Loucy (cell line): Measurements from ENCODE around the gene AZI2.

Source experiments
- H2AFZ ChIP-seq: fragments of 200-600 bp; sonication (generic); 2 replicates; pipeline ENCODE4 v1.6.0; 2016; ENCODE audit warnings: antibody characterized with exemption, mild to moderate bottlenecking, low read length, moderate library complexity
- H3F3A ChIP-seq: fragments of 200-600 bp; 2 replicates; pipeline ENCODE4 v1.6.0; 2016; ENCODE audit warnings: antibody characterized with exemption, low read depth, mild to moderate bottlenecking
- H3K27me3 ChIP-seq: fragments of 200-600 bp; sonication (generic); 2 replicates; pipeline ENCODE4 v1.6.1; 2014; ENCODE audit warnings: low read length, mild to moderate bottlenecking; ENCODE audit not compliant: insufficient read depth, poor library complexity, severe bottlenecking
- H3K36me3 ChIP-seq: fragments of 200-600 bp; sonication (generic); 2 replicates; pipeline ENCODE4 v1.6.1; 2016; ENCODE audit warnings: low read length; ENCODE audit not compliant: insufficient read depth
- H3K4me1 ChIP-seq: fragments of 200-600 bp; sonication (generic); 2 replicates; pipeline ENCODE4 v1.5.1; 2014; ENCODE audit warnings: low read length, mild to moderate bottlenecking; ENCODE audit not compliant: insufficient read depth, poor library complexity, severe bottlenecking
- H3K4me2 ChIP-seq: fragments of 200-600 bp; sonication (generic); 2 replicates; pipeline ENCODE4 v1.6.0; 2014; ENCODE audit warnings: antibody characterized with exemption, low read length, low read depth, mild to moderate bottlenecking; ENCODE audit not compliant: poor library complexity, severe bottlenecking
- H3K4me3 ChIP-seq: fragments of 200-600 bp; sonication (generic); 2 replicates; pipeline ENCODE4 v1.5.1; 2014; ENCODE audit warnings: low read length, mild to moderate bottlenecking, mixed read lengths; ENCODE audit not compliant: poor library complexity, severe bottlenecking
- H3K79me2 ChIP-seq: fragments of 200-600 bp; sonication (generic); 2 replicates; pipeline ENCODE4 v1.6.1; 2014; ENCODE audit warnings: low read length; ENCODE audit not compliant: insufficient read depth
- H3K9ac ChIP-seq: fragments of 200-600 bp; sonication (generic); 2 replicates; pipeline ENCODE4 v1.6.0; 2014; ENCODE audit warnings: mild to moderate bottlenecking, low read depth, low read length, moderate library complexity; ENCODE audit not compliant: poor library complexity, severe bottlenecking
- H3K9me2 ChIP-seq: fragments of 200-600 bp; sonication (generic); replicated peaks from 2 replicates; pipeline ENCODE4 v1.6.1; 2016; ENCODE audit warnings: low read depth, low read length, mixed read lengths
- H3K9me3 ChIP-seq: fragments of 200-600 bp; sonication (generic); 2 replicates; pipeline ENCODE4 v1.6.1; 2014; ENCODE audit warnings: mild to moderate bottlenecking, antibody characterized with exemption, low read length, low read depth; ENCODE audit not compliant: insufficient read depth
- H4K20me1 ChIP-seq: fragments of 200-600 bp; sonication (generic); 2 replicates; pipeline ENCODE4 v1.6.0; 2014; ENCODE audit warnings: antibody characterized with exemption, low read length, mild to moderate bottlenecking; ENCODE audit not compliant: insufficient read depth, poor library complexity, severe bottlenecking
- CTCF ChIP-seq: fragments of 200-600 bp; sonication (generic); conservative IDR thresholded peaks from 2 replicates; pipeline ENCODE4 v1.5.1; 2014; ENCODE audit warnings: mild to moderate bottlenecking, antibody characterized with exemption, low read length
- EZH2phosphoT487 ChIP-seq: fragments of 200-600 bp; IDR thresholded peaks from 2 replicates; pipeline ENCODE4 v1.6.1; 2018; ENCODE audit warnings: antibody characterized with exemption, mild to moderate bottlenecking, moderate library complexity, borderline replicate concordance

AZI2 gene

GRCh38 chr3:28320981-28321380 lies 27.6 kb downstream of the AZI2 start:
- Histone ChIP-seq H3K4me1 (peaks cover 22% of the 10 kb centered on the region), H3K9ac (no peak overlapping the region), H2AFZ (no peak overlapping the region), H3K79me2 (no peaks in the 10 kb centered on the region), H3K9me2 (no peaks in the 10 kb centered on the region), H3K36me3 (peaks cover 20% of the 10 kb centered on the region; the same call in 1 of the 2 replicates), H3K9me3 (no peaks in the 10 kb centered on the region), H3F3A (no peaks in the 10 kb centered on the region; the same call in 1 of the 2 replicates), H3K27me3 (no peaks in the 10 kb centered on the region), H3K4me2 (no peak overlapping the region), H3K4me3 (no peak overlapping the region), H4K20me1 (peaks cover 3% of the 10 kb centered on the region)
- TF ChIP-seq CTCF (no peak), EZH2phosphoT487 (no peak)

GRCh38 chr3:28317438-28318022 lies 31.1 kb downstream of the AZI2 start:
- H3K9me3 ChIP-seq, result no peaks in the 10 kb centered on the region
- H3K9me2 ChIP-seq, result no peaks in the 10 kb centered on the region
- H3K36me3 ChIP-seq, result 0 out of 2 replicates have a peak, but pooled peaks cover 5% of the 10 kb centered on the region
- H3K9ac ChIP-seq, result no peak overlapping the region
- peak; percentile 80 for TF ChIP-seq CTCF
- no peak for TF ChIP-seq EZH2phosphoT487
- H4K20me1 ChIP-seq, result no peaks in the 10 kb centered on the region
- H3K27me3 ChIP-seq, result no peaks in the 10 kb centered on the region
- no peak overlapping the region for H3K4me2 ChIP-seq
- H3K79me2 ChIP-seq, result no peaks in the 10 kb centered on the region
- H3K4me1 ChIP-seq, result peaks cover 13% of the 10 kb centered on the region
- no peaks in the 10 kb centered on the region for H3F3A ChIP-seq
- no peak overlapping the region for H3K4me3 ChIP-seq
- no peak overlapping the region for H2AFZ ChIP-seq

DNA sequence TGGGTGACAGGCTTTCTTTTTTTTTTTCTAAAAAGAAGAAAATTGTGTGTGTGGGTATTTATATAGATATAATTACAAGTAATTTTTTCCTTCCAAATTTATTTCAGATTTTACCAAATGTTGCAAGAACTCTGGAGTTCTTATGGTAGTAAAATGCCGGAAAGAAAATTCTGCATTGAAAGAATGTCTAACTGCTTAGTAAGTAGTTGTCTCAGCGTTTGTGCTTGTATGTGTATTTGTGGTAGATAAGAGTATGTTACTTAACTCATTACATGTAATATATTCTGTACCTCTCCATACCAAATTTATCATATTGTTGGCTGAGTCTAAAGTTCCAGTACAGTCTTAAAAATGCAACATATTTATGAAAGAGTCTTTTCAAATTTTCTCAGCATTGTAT lies 32.4 kb downstream of the AZI2 start:
- H3F3A ChIP-seq, result no peaks in the 10 kb centered on the region
- H3K4me1 ChIP-seq, result peaks cover 8% of the 10 kb centered on the region
- no peaks in the 10 kb centered on the region for H3K9me3 ChIP-seq

More for the DNA sequence above, 32.4 kb downstream of the AZI2 start:
- TF ChIP-seq EZH2phosphoT487 (no peak), CTCF (no peak)
- Histone ChIP-seq H3K9me2 (no peaks in the 10 kb centered on the region), H3K9ac (no peak overlapping the region), H2AFZ (no peak overlapping the region), H3K27me3 (no peaks in the 10 kb centered on the region), H3K36me3 (0 out of 2 replicates have a peak, but pooled peaks cover 5% of the 10 kb centered on the region), H3K4me3 (no peak overlapping the region), H4K20me1 (no peaks in the 10 kb centered on the region), H3K4me2 (no peak overlapping the region), H3K79me2 (no peaks in the 10 kb centered on the region)
